ENCODE measurements around the gene KATNB1. TPM values are rescaled to one million over a fixed set of nuclear protein-coding genes. Genes with fewer than 3 reads are reported as not detected.

The KATNB1 gene
- total RNA-seq, 1 donor from 2014 or later = 24.9 TPM

DNA sequence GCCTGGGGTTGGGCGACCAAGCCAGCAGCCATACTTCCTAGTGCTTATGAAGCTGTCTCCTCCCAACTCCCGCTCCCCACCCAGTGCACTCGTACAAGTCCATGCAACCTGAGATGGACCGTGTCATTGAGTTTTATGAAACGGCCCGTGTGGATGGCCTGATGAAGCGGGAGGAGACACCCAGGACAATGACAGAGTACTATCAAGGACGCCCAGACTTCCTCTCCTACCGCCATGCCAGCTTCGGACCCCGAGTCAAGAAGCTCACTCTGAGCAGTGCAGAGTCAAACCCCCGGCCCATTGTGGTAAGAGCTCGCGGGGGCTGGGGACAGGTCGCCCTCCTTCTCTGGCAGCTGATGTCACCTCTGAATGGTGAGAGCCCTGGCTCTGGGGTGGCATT, 11.0 kb upstream of the KATNB1 start:
- no peak overlapping the region for H3K27ac Mint-ChIP-seq
- no peak overlapping the region for H3K4me3 Mint-ChIP-seq
- DNase-seq (ENCODE audit: low spot score in 2 of 2, unreplicated experiment in 2 of 2) = no peak
- H3K36me3 Mint-ChIP-seq = no peaks in the 10 kb centered on the region
- no peaks in the 10 kb centered on the region for H3K27me3 Mint-ChIP-seq (ENCODE audit: low read depth)
- no peaks in the 10 kb centered on the region for H3K9me3 Mint-ChIP-seq
- H3K4me1 Mint-ChIP-seq = no peaks in the 10 kb centered on the region
- TF ChIP-seq CTCF (IDR thresholded peaks at IDR 0.05; ENCODE audit: unreplicated experiment) = no peak

- no peak for TF ChIP-seq CTCF (IDR thresholded peaks at IDR 0.05; ENCODE audit: unreplicated experiment)
- Mint-ChIP-seq H3K27me3 (ENCODE audit: low read depth) (no peaks in the 10 kb centered on the region), H3K4me3 (no peak overlapping the region), H3K27ac (no peak overlapping the region), H3K4me1 (no peaks in the 10 kb centered on the region), H3K36me3 (no peaks in the 10 kb centered on the region), H3K9me3 (no peaks in the 10 kb centered on the region)
- no peak for DNase-seq (ENCODE audit: low spot score in 2 of 2, unreplicated experiment in 2 of 2)
These were observed 10.4 kb upstream of the KATNB1 start for GRCh38 chr16:57725151-57725550.

GRCh38 chr16:57725554-57725953, 10.0 kb upstream of the KATNB1 start:
- H3K27ac Mint-ChIP-seq = no peak overlapping the region
- H3K4me3 Mint-ChIP-seq = no peak overlapping the region
- no peaks in the 10 kb centered on the region for H3K27me3 Mint-ChIP-seq (ENCODE audit: low read depth)
- no peak for DNase-seq (ENCODE audit: low spot score in 2 of 2, unreplicated experiment in 2 of 2)
- no peak for TF ChIP-seq CTCF (IDR thresholded peaks at IDR 0.05; ENCODE audit: unreplicated experiment)
- H3K36me3 Mint-ChIP-seq = no peaks in the 10 kb centered on the region
- H3K4me1 Mint-ChIP-seq = no peaks in the 10 kb centered on the region
- no peaks in the 10 kb centered on the region for H3K9me3 Mint-ChIP-seq

DNA sequence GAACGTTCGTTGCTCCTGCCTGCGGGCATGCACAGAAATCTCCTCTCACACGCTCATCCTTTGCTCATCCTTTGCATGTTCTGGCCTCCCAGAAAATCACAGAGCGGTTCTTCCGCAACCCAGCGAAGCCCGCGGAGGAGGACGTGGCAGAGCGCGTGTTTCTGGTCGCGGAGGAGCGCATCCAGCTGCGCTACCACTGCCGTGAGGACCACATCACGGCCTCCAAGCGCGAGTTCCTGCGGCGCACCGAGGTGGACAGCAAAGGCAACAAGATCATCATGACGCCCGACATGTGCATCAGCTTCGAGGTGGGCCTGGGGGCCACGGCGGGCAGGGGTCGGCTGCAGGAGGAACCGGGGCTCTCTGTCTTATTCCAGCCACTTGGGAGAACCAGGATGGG, 9.6 kb upstream of the KATNB1 start:
- H3K27me3 Mint-ChIP-seq (ENCODE audit: low read depth) = no peaks in the 10 kb centered on the region
- no peak for DNase-seq (ENCODE audit: low spot score in 2 of 2, unreplicated experiment in 2 of 2)
- no peaks in the 10 kb centered on the region for H3K36me3 Mint-ChIP-seq
- no peaks in the 10 kb centered on the region for H3K4me1 Mint-ChIP-seq
- no peak overlapping the region for H3K4me3 Mint-ChIP-seq
- H3K9me3 Mint-ChIP-seq = no peaks in the 10 kb centered on the region
- H3K27ac Mint-ChIP-seq = no peak overlapping the region
- TF ChIP-seq CTCF (IDR thresholded peaks at IDR 0.05; ENCODE audit: unreplicated experiment) = no peak

DNA sequence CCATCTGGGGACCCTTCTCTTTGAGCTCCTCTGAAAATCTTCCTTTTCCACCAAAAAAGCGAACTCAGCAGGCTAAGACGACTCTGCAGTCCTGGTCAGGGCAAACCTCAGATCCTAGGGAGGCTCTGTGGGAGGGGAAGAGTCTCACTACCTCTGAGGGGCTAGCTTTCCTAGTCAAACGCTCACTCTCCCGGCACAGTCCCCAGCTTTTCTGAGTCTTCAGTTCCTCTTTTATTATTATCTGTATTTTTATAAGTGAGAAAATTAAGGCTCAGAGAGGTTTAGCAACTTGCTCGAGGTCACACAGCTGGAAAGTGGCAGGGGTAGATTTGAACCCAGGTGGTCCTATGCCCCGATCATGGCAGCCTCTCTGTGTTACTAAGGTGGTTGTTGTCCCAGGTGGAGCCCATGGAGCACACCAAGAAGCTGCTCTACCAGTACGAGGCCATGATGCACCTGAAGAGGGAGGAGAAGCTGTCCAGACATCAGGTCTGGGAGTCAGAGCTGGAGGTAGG, 9.1 kb upstream of the KATNB1 start:
- no peaks in the 10 kb centered on the region for H3K36me3 Mint-ChIP-seq
- H3K4me3 Mint-ChIP-seq = no peak overlapping the region
- no peaks in the 10 kb centered on the region for H3K9me3 Mint-ChIP-seq
- no peak for TF ChIP-seq CTCF (IDR thresholded peaks at IDR 0.05; ENCODE audit: unreplicated experiment)
- DNase-seq (ENCODE audit: low spot score in 2 of 2, unreplicated experiment in 2 of 2) = no peak
- H3K4me1 Mint-ChIP-seq = peaks cover 2% of the 10 kb centered on the region
- H3K27me3 Mint-ChIP-seq (ENCODE audit: low read depth) = peaks cover 3% of the 10 kb centered on the region
- H3K27ac Mint-ChIP-seq = no peak overlapping the region

DNA sequence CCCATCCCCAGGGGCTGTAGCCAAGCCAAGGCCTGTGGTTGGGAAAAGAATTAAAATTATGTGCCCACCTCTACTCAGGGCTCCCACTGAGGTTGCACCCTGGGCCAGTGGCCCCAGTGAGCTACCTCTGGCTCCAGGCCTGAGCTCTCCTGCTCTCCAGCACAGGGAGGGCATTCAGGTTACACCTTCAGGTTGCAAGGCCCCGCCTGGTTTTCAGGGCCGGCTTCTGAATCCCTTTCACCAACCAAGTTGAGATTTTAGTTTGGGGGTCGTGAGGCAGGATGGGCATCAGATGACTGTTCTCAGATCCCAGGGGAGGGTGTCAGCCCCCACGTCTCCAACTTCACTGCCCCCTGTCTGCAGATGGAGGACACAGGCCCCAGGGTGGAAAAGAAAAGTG, 8.0 kb upstream of the KATNB1 start:
- Mint-ChIP-seq H3K27me3 (ENCODE audit: low read depth) (peaks cover 3% of the 10 kb centered on the region), H3K36me3 (no peaks in the 10 kb centered on the region), H3K4me1 (peaks cover 2% of the 10 kb centered on the region), H3K9me3 (peaks cover 4% of the 10 kb centered on the region), H3K27ac (no peak overlapping the region), H3K4me3 (no peak overlapping the region)
- no peak for DNase-seq (ENCODE audit: low spot score in 2 of 2, unreplicated experiment in 2 of 2)
- peak; percentile 17 for TF ChIP-seq CTCF (IDR thresholded peaks at IDR 0.05; ENCODE audit: unreplicated experiment)

Measured in mesothelial cell of epicardium (in vitro differentiated cells).